OCI-LY1 (cell line): Measurements from ENCODE around the gene SLC13A5.

Experiments used
- H2AFZ ChIP-seq: fragments of 200-600 bp; sonication (generic), shearing (Covaris generic); 2 replicates; pipeline ENCODE4 v1.6.0; 2014; ENCODE audit warnings: antibody characterized with exemption, mild to moderate bottlenecking, low read length
- H3F3A ChIP-seq: fragments of 200-600 bp; sonication (generic), shearing (Covaris generic); 2 replicates; pipeline ENCODE4 v1.6.0; 2014; ENCODE audit warnings: mild to moderate bottlenecking, antibody characterized with exemption, low read length, moderate library complexity; ENCODE audit not compliant: insufficient read depth
- H3K27ac ChIP-seq: fragments of 200-600 bp; sonication (generic); 2 replicates; pipeline ENCODE4 v1.5.1; 2014; ENCODE audit warnings: low read length, mixed run types, mild to moderate bottlenecking, low read depth; ENCODE audit not compliant: poor library complexity, severe bottlenecking
- H3K27me3 ChIP-seq: fragments of 200-600 bp; sonication (generic); 2 replicates; pipeline ENCODE4 v1.6.0; 2014; ENCODE audit warnings: antibody characterized with exemption, mild to moderate bottlenecking, low read length, moderate library complexity; ENCODE audit not compliant: insufficient read depth
- H3K36me3 ChIP-seq: fragments of 200-600 bp; sonication (generic); 2 replicates; pipeline ENCODE4 v1.6.1; 2014; ENCODE audit warnings: mild to moderate bottlenecking, antibody characterized with exemption, low read length, moderate library complexity, mixed read lengths; ENCODE audit not compliant: insufficient read depth
- H3K4me1 ChIP-seq: fragments of 200-600 bp; sonication (generic); 2 replicates; pipeline ENCODE4 v1.5.1; 2014; ENCODE audit warnings: mild to moderate bottlenecking, low read length, moderate library complexity; ENCODE audit not compliant: insufficient read depth, severe bottlenecking
- H3K4me2 ChIP-seq: fragments of 200-600 bp; sonication (generic), shearing (Covaris generic); 2 replicates; pipeline ENCODE4 v1.6.1; 2014; ENCODE audit warnings: low read length
- H3K4me3 ChIP-seq: fragments of 200-600 bp; sonication (generic); 2 replicates; pipeline ENCODE4 v1.5.1; 2014; ENCODE audit warnings: low read length, low read depth, mild to moderate bottlenecking, mixed read lengths; ENCODE audit not compliant: poor library complexity, severe bottlenecking
- H3K79me2 ChIP-seq: fragments of 200-600 bp; shearing (Covaris generic); 2 replicates; pipeline ENCODE4 v1.6.1; 2016; ENCODE audit warnings: mixed run types, low read length, mixed read lengths; ENCODE audit not compliant: insufficient read depth
- H3K9ac ChIP-seq: fragments of 200-600 bp; sonication (generic), shearing (Covaris generic); 2 replicates; pipeline ENCODE4 v1.6.1; 2014; ENCODE audit warnings: mild to moderate bottlenecking, low read length, mixed read lengths
- H3K9me2 ChIP-seq: fragments of 200-600 bp; sonication (generic), shearing (Covaris generic); 2 replicates; pipeline ENCODE4 v1.6.1; 2014; ENCODE audit warnings: low read depth, mild to moderate bottlenecking, low read length, mixed read lengths
- H3K9me3 ChIP-seq: fragments of 200-600 bp; shearing (Covaris generic); 2 replicates; pipeline ENCODE4 v1.6.1; 2014; ENCODE audit warnings: low read length, mixed read lengths
- H4K20me1 ChIP-seq: fragments of 200-600 bp; sonication (generic), shearing (Covaris generic); 2 replicates; pipeline ENCODE4 v1.6.0; 2016; ENCODE audit warnings: mild to moderate bottlenecking, low read length; ENCODE audit not compliant: insufficient read depth
- CTCF ChIP-seq: fragments of 200-600 bp; sonication (generic), shearing (Covaris generic); IDR thresholded peaks from 2 replicates; pipeline ENCODE4 v1.5.1; 2017; ENCODE audit warnings: mild to moderate bottlenecking, antibody characterized with exemption, low read length, moderate library complexity, mixed read lengths
- EZH2 ChIP-seq: fragments of 200-600 bp; sonication (generic), shearing (Covaris generic); IDR thresholded peaks from 2 replicates; pipeline ENCODE4 v1.8.0; 2017; ENCODE audit warnings: borderline replicate concordance, mixed run types, mild to moderate bottlenecking, antibody characterized with exemption, low read length, moderate library complexity, mixed read lengths

The SLC13A5 gene

DNA sequence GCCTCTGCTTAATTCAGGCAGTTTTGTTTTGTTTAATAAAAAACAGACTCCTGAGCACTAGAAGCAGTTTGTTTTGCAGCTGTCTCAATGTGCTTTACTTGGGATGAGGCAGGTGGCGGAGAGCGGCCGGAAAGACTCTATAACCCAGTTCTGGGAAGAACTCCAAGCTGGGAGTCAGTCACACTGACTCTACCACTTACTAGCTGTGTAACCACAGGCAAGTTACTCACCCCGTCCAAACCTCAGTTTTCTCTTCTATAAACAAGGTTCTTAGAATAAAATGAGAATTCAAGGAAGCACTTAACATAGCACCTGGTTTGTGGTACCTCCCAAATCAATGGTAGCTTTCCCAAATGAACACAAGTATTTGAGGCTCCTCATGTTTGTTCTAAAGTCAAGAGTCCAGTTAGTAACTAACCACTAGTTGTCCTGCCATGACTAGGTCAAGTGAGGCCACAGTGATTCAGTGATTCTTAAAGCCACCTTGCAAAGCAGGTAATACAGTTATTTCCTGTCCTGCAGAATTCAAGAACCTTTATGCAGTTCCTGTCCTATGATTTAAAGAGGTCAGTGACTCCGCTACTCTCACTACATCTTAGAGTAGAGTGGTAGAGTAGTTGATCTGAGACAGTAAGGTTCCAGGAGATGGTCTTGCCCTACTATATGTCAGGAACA, 69.6 kb downstream of the SLC13A5 start:
- no peak overlapping the region for H3K4me3 ChIP-seq
- H3K27me3 ChIP-seq = no peaks in the 10 kb centered on the region
- no peaks in the 10 kb centered on the region for H3K9me3 ChIP-seq
- no peak overlapping the region for H3K9ac ChIP-seq
- H2AFZ ChIP-seq = no peak overlapping the region
- no peaks in the 10 kb centered on the region for H4K20me1 ChIP-seq
- H3F3A ChIP-seq = no peaks in the 10 kb centered on the region; the same call in 1 of the 2 replicates
- no peaks in the 10 kb centered on the region for H3K9me2 ChIP-seq
- peaks cover 39% of the 10 kb centered on the region for H3K4me1 ChIP-seq
- TF ChIP-seq CTCF = no peak
- TF ChIP-seq EZH2 = no peak
- H3K79me2 ChIP-seq = peaks cover 6% of the 10 kb centered on the region; the same call in 1 of the 2 replicates
- H3K36me3 ChIP-seq = peaks cover 58% of the 10 kb centered on the region
- H3K4me2 ChIP-seq = no peak overlapping the region
- H3K27ac ChIP-seq = no peak overlapping the region

- Histone ChIP-seq H2AFZ (no peak overlapping the region), H3K4me3 (peak overlapping the region; percentile 88), H3F3A (no peaks in the 10 kb centered on the region; the same call in 1 of the 2 replicates), H3K27ac (no peak overlapping the region), H3K4me2 (peak overlapping the region; percentile 98), H3K9me3 (no peaks in the 10 kb centered on the region), H3K9me2 (no peaks in the 10 kb centered on the region), H3K4me1 (peaks cover 34% of the 10 kb centered on the region), H4K20me1 (no peaks in the 10 kb centered on the region), H3K36me3 (peaks cover 49% of the 10 kb centered on the region), H3K27me3 (no peaks in the 10 kb centered on the region), H3K9ac (peak overlapping the region; percentile 99; the same call in 1 of the 2 replicates), H3K79me2 (peaks cover 6% of the 10 kb centered on the region; the same call in 1 of the 2 replicates)
- TF ChIP-seq EZH2 = no peak
- TF ChIP-seq CTCF = no peak
Observed at GRCh38 chr17:6642592-6642991, 70.6 kb downstream of the SLC13A5 start.

DNA sequence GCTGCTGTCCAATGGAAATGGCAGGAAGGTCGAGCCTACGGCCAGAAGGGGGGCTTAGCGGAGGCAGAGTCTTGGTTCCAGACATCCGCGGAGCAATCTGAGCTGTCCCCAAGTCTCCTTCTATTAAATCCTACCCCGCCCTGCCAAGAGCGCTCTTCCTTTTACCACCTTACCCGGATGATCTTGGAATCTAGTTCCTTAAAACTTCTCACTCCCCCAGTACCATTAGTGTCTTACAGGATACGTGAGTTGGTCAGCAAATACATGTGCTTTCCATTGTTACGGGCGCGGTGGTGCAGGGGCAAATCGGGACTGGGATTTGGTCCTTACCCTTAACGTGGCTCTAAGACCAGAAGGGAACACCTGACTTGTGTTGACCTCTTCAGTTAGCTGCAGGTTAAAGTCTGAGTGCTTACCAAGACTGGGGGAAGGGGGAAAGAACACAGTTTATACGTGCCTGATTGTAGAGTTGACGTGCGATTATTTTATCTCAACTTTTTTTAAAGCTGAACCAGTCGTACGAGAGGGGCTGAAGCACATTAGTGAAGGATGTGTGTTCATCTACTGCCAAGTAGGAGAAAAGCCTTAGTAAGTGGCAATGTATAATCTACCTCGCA, 71.8 kb downstream of the SLC13A5 start:
- H3K27ac ChIP-seq = peak overlapping the region; percentile 65
- TF ChIP-seq EZH2 (no peak), CTCF (no peak)
- no peaks in the 10 kb centered on the region for H3K27me3 ChIP-seq
- H3K9me2 ChIP-seq = no peaks in the 10 kb centered on the region
- no peaks in the 10 kb centered on the region for H4K20me1 ChIP-seq
- H3K9me3 ChIP-seq = no peaks in the 10 kb centered on the region
- H3K4me3 ChIP-seq = peak overlapping the region; percentile 88
- no peaks in the 10 kb centered on the region; the same call in 1 of the 2 replicates for H3F3A ChIP-seq
- peak overlapping the region; percentile 98 for H3K4me2 ChIP-seq
- H3K79me2 ChIP-seq = peaks cover 6% of the 10 kb centered on the region; the same call in 1 of the 2 replicates
- peaks cover 44% of the 10 kb centered on the region for H3K36me3 ChIP-seq
- peak overlapping the region; percentile 99 for H3K9ac ChIP-seq
- H2AFZ ChIP-seq = no peak overlapping the region
- peaks cover 31% of the 10 kb centered on the region for H3K4me1 ChIP-seq
